Left renal pelvis (tissue), 4 donors: ENCODE data around the gene TBL1XR1. TPM values are rescaled to one million over a fixed set of nuclear protein-coding genes. Genes with fewer than 3 reads are reported as not detected.

Source experiments
- DNase-seq, 4 donors: peaks; one replicate each; pipeline ENCODE4 v3.0.0-alpha.2; 2013; ENCODE audit warnings: low read depth in 4 of 4, low spot score in 3 of 4
- polyA plus RNA-seq, 4 donors: library from polyadenylated mRNA; unstranded; fragments of 120-200 nt; gene quantifications; one replicate each; pipeline ENCODE4 v1.2.1, GENCODE V29; 2013; ENCODE audit not compliant: insufficient read length in 4 of 4

Gene TBL1XR1
- polyA plus RNA-seq, result 100 to 1,000 TPM; 100 to 160 (median 147) TPM

DNA sequence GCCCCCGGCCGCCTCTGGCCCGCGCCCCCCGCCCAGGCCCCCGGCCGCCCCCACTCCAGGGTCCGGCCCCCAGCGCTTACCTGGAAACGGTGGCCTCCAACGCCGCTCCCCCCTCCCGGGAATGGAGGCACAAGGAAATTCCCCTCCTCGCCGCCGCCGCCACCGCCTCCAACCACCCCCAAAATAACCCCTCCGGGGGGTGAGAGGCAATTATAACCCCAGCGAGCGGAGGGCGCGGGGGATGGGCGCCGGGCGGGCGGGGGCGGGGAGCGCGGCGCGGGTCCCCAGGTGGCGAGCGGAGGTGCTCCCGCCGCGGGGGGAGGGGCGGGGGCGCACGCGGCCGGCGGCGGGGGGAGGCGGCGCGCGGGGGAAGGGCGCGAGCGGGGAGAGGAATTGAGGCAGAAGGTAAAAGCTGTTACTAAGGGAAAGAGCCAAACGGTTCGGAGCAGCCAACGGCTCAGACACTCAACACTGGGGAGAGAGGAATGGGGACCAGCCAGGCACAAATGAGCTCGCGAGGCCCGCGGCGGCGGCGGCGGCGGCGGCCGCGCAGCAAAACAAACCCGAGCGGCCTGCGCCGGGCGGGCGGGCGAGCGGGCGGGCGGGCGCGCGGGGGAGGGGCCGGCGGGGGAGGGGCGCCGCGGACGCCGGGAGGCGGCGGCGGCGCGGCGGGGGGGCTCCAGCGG, at the start of gene TBL1XR1:
Gene TBL1XR1 (minus strand): TSS at position 442 of the 686 bp plus-strand sequence. CDS start 132,505 bp downstream, outside the sequence.
- peak; percentile 82 to 88 (median 86) for DNase-seq

DNA sequence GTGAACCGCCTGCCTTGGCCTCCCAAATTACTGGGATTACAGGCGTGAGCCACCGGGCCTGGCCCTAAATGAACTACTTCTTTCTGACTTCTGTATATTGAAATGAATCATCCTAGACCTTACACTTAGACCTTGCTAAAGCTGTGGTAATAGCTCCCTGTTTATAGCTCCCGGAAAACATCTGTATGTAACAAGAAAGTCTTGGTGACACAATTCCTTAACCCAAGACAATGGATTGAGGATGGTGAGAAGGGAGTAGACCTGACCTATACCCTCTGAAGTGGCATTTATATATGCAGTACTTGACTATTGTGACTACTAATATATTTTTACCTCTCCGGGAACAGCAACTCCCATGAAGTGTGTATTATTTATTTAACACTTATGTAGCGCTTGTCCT, 48.0 kb upstream of the TBL1XR1 start:
- DNase-seq, result no peak

DNA sequence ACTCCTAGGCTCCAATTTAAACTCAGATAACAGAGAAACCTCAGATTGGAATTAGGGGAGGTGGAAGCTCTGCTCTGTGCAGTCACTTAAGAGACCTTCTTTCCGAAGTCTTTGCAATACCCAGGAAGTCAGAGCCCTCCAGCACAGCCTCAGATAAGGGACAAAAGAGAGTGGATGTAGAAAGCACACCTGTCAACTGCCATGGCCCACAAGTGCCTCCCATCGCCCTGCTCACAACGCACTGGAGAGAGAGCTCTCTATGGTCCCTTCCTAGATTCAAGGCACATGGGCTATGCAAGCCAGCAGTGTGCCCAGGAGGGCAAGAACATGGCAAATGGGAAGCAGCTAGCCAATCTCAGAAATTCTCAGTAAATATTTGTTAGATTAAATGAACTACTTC, 47.3 kb upstream of the TBL1XR1 start:
- DNase-seq, result no peak

DNA sequence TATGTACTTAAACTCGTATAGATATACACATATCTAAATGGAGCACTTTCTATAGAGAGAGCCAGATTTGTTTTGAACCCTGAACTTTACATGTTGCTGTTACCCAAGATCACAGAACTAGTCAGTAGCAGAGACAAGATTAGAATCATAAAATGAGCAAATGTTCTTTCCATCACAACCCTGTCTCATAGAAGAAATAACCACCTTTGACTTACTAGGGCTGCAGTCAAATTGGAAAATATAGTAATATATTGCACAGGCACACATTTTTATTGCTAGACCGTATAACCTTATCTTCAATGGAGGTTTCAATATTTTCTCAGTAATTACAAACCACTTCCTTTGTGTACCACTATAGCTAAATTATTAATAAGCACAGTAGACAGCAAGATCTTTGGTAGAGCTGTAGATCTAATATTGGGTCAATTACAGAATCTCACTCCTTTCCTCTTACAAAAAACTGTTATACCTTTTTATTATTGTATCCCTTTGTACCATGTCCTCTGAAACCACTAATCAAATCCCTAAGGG, 41.5 kb upstream of the TBL1XR1 start:
- no peak for DNase-seq

DNA sequence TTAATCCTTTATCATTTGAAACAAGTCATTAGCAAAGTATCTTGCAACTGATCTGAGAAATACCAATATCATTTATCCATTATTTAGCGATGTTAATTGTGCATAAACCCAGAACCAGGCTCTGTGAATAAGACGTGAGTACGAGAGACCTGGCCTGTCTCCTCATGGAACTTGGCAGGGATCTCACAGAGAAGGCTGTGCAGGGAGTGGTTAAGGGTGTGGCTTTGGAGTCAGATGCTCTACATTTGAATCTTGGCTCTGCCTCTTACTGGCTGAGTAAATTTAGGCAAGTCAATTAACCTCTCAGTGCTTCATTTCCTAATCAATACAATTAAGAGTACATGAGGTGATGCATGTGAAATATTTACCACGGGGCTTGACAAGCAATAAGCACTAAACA, 39.9 kb upstream of the TBL1XR1 start:
- DNase-seq, result no peak

DNA sequence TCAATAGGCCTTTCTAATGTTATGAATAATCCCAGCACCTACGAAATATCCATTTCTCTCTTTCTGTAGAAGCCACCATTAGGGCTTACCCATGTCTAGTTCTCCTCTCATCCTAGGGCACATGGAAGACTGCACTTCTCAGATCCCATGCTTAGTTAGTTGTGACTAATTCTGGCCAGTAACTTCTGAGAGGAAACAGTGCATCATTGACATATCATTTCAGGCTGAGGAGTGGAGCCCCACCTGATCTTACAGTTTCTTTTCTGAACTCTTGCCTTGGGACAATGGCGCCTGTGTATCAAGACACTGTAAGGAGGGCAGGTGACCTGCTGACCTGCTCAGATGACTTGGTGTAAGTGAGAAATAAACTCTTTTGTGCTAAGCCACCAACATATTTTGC, 39.4 kb upstream of the TBL1XR1 start:
- DNase-seq, result no peak

DNA sequence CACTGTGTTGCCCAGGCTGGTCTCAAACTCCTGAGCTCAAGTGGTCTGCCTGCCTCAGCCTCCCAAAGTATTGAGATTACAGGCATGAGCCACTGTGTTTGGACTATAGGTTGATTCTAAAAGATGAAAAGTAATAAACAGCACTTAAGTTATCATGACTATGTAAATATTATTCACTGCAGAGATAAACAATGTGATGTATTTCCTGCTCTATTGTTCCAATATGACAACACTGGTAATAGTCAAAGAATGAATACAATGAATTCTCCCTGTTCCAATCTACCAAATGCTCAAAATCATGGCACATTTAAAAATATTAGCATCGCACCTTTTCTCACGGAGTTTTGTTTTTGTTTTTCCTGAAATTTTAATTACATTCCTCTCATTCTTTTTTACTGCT, 36.8 kb upstream of the TBL1XR1 start:
- DNase-seq, result no peak

DNA sequence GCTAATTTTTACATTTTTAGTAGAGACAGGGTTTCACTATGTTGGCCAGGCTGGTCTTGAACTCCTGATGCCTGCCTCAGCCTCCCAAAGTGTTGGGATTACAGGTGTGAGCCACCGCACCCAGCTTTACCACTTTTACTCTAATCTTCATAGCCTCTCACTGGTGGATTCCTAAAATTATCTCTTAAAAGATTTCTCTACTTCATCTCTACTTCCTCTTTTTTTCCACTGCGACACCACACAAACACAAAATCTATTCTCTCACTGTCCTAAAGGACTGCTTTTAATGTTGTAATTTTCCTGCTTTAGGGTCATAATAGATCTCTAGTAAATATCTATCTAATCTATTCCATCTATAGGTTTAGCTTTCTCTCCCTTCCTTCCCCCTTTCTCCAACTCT, 34.0 kb upstream of the TBL1XR1 start:
- DNase-seq, result no peak

DNA sequence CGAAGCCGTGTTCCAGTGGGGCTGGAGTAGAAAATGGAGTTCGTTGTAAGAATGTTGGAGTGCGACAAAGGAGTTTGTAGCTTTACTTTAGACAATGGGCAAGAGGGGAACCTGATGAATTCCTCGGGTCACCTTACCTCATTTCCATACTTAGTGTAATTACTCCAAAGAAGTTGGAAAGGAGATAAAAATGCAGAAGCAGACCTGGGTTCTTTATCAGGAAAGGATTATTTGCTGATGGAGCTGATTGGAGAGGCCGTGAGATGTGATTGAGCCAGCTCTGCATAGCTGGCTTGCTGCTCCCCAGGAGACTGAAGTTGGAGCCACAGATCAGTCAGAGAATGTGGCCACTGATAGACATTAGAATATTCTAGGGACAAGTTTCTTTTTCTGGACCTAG, 33.4 kb upstream of the TBL1XR1 start:
- DNase-seq, result no peak

DNA sequence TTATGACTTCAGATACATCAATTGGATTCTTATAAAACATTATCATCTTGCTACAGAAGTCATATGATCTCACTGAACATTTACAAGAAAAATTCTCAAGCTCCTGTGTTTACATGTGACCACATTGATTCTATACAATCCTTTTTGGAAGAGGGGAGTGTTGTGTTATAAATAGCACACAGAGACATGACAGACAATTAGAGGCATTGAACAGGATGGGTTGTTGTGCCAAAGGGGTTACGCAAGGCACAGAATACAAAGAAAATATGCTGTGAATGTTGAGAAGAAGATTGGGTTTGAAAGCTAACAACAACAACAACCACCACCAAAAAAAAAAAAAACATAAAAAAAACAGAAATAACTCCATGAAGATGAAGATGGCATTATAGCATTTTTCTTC, 32.5 kb upstream of the TBL1XR1 start:
- DNase-seq, result no peak

DNA sequence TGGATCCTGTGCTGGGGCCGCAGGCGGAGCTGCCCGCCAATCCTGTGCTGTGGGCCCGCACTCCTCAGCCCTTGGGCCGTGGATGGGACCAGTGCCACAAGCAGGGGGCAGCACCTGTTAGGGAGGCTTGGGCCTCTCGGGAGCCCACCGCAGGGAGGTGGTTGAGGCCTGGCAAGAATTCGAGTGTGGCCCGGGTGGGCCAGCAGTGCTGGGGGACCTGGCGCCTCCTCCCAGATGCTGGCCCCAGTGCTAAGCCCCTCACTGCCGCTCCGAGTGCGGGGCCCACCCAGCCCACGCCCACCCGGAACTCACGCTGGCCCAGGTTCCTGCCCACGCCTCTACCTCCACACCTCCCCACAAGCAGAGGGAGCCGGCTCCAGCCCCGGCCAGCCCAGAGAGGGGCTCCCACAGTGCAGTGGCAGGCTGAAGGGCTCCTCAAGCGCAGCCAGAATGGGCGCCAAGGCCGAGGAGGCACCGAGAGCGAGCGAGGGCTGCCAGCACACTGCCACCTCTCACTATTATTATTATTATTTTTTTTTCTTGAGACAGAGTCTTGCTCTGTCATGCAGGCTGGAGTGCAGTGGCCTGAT, 31.4 kb upstream of the TBL1XR1 start:
- no peak for DNase-seq

DNA sequence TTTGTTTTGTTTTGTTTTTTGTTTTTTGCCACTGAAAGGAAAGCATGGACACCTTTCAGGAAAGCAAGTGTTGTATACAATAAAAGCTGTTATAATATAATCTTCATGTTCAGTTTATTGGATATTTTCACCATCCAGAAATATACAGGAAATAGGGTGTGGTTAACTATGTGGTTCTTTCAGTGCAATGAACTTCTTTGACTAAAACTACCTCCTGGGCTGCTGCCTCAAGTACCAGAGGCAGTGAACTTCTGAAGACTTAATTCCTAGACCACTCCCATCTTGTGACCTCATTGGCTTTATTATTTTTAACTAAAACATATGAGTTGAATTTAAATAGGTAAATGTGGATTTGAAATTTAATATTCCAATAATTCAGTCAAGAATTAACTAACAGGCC, 27.1 kb upstream of the TBL1XR1 start:
- DNase-seq, result no peak

DNA sequence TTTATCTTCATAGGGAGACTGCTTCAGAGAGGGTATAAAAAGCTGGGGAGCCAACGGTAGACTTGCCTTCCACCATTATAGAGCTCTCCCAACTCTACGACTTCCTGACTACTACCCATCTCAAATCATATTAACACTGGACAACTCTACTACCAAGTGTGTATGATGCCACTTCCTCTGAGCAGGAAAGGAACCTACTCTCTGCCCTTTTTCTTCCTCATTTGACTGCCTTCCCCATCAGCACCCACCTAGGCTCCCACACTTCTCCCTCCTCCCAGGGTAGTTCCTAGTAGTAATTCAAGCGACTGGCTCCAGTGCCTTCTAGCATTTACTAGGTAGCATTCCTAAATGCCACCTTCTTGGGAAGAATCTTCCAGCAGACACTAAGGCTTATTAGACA, 24.5 kb upstream of the TBL1XR1 start:
- no peak for DNase-seq

DNA sequence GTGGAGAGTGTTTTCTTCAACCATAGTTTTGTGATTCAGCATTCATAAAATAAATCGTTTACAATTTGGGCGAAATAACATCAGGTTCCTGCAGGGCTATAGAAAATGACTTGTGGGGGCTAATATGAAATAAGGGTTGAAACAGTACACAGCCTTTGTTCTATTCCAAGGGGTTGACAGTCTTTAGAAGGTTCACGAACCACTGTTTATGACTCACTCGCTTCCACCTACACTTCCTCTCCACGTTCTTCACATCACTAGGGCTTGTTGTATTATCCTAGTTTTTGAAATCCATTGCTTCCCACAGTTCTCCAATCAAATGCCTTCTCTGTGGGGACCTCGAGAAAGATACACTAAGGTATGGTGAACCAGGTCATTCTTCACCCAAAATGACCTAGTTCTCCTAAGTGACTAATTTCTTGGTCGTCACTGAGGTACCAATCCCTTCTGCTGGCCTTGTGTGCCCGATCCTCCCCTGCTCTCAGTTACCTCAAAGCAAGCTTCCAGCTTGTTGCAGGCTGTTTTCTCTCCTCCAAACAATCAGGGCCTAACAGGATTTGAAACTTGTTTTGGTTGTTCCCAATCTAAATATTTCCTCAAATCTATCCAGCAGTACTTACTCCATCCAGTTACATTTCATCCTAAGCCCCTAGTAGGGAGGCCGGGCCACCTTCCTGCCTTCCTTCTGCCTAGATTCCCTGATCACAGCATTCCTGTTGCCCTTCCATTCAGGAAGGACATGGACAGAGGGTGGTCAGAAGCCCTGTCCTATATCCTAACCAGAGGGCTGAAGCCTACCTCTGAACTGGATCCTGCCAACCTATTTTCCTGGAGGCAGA, 23.1 kb upstream of the TBL1XR1 start:
- no peak for DNase-seq

DNA sequence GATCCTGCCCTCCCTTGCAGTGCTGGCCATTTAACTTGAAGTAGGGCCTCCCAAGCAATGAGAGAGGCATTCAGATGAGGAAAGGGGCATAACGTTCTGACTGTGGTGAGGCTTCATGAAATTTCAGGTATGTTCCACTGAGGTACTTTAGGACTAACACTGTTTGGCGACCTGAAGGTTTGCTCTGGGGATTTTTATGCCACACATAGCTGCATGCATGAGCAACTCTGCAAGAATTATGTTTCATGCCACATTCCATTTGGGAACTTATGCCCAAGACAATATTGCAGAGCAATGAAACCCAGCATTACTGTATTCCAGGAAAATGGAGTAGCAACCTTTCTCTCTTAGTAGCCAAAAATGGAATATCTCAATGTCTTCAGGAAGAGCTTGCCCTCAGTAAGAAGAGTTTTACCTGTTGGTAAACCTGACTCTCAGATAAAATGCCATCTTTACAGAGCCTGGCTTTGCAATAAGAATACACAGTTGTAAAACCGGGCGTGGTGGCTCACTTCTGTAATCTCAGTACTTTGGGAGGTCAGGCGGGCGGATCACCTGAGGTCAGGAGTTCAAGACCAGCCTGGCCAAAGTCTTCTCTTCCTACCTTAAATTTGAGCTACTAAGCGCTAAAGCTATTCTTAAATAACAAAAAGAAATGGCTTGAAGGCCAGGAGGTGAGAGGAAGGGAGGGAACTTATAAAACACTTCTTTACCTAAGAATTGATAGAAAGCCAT, 16.7 kb upstream of the TBL1XR1 start:
- DNase-seq, result no peak

DNA sequence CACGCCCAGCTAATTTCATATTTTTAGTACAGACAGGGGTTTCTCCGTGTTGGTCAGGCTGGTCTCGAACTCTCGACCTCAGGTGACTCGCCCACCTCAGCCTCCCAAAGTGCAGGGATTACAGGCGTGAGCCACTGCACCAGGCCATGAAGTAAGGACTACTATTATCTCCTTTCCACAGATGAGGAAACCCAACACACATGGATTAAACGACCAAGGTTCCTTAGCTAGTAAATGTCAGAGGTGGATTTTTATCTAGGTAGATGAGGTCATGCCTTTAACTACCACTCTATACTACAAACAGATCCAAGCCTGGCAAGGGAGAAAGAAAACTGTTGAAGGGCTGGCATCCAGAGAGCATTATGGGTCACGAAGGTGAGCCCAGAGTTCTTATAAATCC, 15.5 kb upstream of the TBL1XR1 start:
- no peak for DNase-seq

DNA sequence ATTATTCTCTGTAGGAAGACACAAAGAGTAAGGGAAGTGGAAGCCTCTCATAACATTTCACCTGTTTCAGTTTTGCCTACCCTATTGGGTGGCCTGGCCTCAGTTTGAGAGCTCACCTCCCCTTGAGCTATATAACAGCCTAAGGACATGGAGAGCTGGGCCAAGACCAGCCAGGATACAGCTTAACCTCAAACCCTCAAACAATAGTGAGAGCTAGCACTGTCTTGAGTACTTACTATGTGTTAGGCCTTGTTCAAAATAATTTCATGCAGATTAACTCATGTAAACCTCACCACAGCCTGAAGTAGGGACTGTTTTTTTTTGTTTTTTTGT, 15.0 kb upstream of the TBL1XR1 start:
- DNase-seq, result no peak

DNA sequence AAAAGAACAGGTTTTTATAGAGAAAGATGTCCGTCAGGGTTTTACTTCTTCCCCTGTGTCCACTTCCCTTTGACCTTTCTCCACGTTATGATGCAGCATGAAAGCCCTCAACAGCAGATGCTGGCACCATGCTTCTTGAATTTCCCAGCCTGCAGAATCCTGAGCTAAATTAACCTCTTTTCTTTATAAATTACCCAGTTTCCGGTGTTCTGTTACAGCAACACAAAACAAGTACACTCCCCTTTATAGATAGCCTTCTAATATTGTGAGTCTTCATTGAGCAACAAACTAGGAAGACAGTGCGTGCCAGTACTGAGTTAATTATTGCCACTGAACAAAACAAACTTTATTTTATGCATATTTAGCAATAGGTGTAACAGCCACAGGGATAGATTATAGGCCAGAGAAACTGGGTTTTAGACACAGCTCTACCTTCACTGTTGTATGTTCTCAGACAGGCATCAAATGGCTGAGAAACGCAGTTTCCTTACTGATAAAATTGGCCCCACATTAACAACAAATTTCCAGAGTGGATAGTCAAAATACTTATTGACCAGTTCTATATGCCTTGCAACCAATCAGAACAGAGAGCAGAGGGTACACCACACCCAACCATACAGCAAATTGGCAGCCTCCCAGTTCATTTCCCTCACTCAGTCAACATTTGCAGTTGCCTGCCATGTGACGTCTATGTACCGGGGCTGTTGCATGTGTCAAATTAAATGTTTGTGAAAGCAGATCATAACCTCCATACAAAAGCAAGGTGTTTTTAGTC, 14.4 kb upstream of the TBL1XR1 start:
- DNase-seq, result no peak

DNA sequence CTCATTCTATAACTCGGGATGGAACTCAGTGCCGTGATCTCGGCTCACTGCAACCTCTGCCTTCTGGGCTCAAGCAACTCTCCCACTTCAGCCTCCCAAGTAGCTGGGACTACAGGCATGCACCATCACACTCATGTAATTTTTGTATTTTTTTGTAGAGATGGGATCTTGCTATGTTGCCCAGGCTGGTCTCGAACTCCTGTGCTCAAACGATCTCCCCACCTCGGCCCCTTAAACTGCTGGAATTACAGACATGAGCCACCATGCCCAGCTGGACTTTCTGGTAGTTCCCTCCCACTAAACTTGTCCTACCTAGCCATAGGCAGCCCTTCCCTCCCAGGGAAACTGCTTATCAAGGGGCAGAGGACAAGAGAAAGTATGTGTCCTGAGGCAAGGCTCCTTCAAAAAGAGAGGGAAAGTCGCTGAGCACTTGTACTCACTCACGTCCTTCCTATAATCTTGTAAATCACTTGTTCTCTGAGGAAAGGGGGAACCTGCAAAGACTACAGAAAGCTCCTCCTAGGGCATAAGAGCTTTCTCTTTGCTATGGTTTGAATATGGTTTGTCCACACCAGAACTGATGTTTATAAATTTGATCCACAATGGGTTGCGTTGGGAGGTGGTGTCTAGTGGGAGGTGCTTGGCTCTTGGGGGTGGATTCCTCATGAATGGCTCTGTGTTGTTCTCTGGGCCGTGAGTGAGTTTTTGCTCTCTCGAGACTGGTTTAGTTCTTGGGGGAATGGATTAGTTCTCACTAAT, 13.6 kb upstream of the TBL1XR1 start:
- no peak for DNase-seq
